Hematopoietic multipotent progenitor cell treated with erythropoietin and hydrocortisone succinate and interleukin-3 and kit ligand, for 4 days (in vitro differentiated cells): ENCODE results near the gene KCNIP4.

Experiments
- DNase-seq: peaks from one replicate; pipeline ENCODE4 v3.0.0-alpha.2; 2015

KCNIP4 gene

GRCh38 chr4:21320034-21320433, 628.5 kb downstream of the KCNIP4 start:
- no peak for DNase-seq

- no peak for DNase-seq
Measured at GRCh38 chr4:21307709-21308108, 640.9 kb downstream of the KCNIP4 start.

DNA sequence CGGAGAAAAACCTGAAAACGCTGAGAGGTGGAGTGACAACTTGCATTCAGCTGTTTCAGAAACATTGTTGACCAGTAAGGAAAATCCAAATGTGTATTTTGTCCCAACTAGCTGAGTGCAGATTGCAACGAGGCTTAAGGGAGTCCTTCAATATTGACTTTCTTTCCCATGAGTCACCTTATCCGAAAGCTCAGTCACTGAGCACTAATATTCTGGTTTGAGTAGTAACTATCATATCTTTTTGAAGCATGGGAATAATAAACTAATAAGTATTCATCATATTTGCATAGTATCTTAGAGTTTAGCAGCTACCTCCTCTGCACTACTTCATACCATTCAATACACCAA, 644.1 kb downstream of the KCNIP4 start:
- DNase-seq: no peak

- DNase-seq: no peak
Measured at GRCh38 chr4:21290562-21290961, 658.0 kb downstream of the KCNIP4 start.

- no peak for DNase-seq
Measured at GRCh38 chr4:21276046-21276445, 672.5 kb downstream of the KCNIP4 start.

DNA sequence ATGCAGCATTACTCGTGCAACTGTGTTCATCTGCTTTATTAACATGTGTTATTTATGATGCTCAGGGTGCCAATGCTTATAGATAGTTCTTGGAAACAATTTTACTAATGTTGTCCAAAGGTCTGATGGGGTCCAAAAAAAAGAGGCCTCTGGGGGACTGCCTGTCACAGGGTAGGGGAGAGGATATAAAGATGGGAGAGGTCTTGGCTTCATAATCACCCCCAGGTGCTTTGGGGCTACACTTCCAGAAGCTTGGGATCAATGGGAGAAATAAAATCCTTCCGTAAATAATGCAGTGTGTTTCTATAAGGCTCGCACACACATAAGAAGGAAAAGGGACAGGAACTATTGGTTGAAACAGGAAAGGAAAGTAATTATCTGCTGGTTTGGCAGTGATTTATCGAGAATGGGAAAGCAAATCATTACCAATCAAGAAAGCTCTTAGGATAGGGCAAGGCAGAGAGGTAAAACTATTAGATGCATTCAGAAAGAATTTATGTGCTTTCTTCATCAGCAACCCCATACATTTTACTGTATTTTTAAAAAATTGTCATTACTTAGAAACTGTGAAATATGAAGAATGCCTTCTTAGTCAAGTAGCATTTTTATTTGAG, 677.0 kb downstream of the KCNIP4 start:
- DNase-seq: no peak

DNA sequence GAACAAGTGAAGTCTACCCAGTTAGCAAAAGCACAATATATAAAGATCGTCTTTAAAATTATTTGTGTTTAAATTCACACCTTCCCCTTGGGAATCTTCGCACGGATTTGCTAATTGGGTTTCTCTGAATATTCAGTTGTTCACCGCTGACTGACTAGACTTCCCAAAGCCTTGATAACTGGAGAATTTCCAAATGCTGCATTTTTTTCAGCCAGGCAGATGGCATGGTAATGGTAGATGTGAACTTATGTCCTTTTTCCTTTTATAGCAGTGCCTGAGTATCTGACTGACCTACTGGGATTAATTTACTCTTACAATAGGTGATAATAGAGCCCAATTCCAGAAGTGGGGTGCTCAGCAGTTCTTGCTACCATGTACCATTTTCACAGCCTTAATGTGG, 700.2 kb downstream of the KCNIP4 start:
- no peak for DNase-seq

DNA sequence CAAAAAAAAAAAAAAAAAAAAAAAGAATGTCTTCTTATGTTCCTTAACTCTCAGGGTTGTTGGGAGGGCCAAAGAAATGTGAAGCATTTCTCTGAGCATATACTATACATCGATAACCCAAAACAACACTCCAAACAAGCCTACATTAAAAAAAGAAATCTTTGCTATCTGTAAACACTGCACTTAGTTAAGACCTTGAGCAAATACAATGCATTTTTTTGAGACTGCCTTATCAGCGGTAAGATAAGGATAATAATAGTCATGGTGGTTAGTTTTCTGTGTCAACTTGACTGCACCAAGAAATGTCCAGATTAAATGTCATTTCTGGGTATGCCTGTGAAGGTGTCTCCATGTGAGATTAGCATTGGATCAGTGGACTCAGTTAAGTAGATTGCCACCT, 706.4 kb downstream of the KCNIP4 start:
- DNase-seq: no peak

DNA sequence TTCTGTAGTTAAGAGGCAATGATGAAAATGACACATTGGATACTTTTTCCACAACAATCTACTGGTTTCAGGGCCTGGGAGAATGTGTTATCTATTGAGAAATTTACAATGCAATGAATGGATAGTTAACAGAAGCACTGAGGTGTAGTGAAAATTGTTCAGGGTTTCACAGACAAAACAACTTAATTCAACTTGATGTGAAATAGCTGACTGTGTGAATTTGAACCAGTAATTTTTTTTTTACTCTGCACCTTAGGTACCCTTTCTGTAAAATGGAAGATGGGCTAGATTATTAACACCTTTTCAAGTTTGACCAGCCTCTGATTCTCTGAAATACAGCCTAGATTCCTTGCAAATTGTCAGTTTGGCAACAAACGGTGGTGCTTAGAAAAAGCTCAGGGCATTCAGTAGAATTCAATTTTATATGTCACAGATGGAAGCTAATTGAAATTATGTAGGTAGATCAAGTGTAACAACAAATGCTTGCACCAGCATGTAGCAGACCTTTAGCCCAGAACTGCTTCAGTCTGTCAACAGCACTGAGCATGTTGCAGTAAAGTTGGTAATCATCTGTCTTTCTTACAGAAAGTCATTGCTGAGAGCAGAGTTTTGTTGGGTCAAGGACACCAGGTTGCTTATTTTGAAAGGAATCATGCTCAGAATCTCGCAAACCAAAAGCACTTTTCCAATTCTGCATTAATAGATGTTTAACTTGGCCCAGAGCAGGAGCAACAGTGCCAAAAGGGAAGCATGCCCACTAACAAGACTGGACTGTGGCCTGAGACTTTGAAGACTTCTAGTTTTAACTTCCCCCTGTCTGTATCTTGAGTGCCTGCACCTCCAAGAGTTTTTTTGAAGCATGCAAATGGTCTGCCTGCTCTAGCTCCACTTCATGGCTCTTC, 721.7 kb downstream of the KCNIP4 start:
- no peak for DNase-seq

- DNase-seq: no peak
Measured at GRCh38 chr4:21211846-21212245, 736.7 kb downstream of the KCNIP4 start.

DNA sequence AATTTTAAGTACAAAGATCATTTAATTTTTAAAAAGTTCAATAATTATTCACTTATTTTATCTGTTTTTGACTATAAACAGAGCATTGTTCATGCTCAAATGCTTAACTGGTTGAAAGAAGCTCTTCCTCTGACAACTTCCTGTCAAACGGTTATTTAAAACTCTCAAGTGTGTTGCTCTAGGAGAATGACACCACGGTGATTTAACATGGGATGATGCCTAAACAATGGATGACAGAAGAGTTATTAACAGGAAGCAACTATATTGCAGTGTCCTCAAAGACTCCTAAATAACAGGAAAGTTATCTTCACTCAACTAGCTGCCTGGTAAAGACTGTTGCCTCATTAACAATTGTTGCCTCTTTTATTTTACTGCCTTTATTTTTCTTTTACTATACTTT, 738.7 kb downstream of the KCNIP4 start:
- no peak for DNase-seq

DNA sequence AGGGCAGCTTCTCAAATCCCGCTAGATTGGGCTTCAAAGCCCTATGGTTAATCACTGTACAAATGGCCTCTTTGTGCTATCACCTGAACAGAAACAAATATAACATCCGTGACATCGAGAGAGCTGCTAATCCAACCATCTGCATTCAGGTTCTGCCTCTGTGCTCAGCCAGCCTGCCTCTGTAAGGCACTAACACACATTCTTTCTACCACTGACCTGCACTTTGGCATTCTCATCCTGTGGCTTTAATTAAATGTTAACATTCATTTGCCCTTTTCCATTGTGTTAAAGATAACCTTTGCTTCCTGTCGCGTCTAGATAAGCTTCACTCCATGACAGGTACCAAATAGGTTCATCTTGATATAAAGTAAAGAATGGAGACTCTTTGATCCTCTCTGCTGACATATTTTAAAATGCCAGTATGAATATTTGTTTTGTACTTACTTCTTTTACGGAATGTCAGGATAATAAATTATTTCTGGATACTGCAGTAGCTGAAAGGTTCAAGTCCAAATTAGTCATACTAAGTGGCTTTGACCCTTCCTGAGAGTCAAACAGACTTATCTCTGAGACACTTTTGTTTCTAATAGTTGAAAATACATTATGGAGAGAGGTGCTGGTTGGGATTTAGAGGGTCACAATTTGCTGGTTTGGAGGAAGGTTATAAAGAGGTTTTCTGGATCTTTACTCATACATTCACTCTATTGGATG, 742.6 kb downstream of the KCNIP4 start:
- no peak for DNase-seq

DNA sequence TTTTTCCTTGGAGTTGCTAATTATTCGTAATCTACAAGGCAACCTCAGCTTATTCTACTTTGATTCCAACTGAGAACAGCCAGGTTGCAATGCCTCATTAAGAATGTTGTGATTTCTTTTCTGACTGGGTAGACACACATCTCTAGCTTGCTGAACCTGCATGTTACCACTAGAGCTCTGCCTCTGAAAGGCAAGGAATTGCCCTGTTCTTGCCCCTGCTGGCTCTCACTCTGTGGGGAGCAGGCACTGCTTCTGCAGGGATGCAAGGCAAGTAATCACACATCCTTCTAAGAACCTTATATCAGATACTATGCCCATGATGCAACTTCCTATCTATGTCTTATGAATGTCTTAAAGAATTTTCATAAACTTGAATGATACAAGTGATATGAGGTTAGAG, 745.2 kb downstream of the KCNIP4 start:
- DNase-seq: no peak

DNA sequence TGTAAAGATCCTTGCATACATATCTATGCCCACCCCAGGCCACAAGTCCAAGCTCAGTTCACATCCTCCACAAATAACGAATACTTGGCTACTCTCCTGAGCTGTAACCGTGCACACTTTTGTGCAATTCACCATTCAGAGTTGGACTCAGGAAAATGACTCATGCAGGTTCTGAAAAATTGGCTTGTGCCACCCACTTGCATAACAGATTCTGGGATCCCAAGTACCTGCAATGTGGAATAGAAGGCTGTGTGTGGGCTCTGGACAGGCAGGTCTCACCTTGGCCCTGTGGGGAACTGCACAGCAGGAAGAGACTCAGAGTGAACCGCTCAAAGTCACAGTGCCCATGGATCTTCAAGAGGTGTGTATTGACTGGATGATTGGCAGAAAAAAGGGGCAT, 745.6 kb downstream of the KCNIP4 start:
- no peak for DNase-seq

DNA sequence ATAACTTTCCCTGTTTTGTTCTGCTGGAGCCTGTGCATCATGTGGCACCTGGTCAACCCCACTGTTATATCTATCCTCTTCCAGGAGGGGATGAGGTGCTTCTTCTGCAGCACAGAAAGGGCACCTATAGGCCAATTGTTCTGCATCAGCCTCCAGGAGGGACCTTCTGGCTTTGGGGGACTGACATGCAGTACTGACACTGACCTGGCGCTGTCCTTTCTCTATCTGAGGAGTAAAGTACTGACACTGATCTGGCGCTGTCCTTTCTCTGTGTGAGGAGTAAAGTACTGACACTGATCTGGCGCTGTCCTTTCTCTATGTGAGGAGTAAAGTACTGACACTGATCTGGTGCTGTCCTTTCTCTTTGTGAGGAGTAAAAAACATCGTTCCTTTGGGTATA, 749.9 kb downstream of the KCNIP4 start:
- DNase-seq: no peak

- DNase-seq: no peak
Measured at GRCh38 chr4:21195682-21196081, 752.9 kb downstream of the KCNIP4 start.

GRCh38 chr4:21192367-21192766, 756.2 kb downstream of the KCNIP4 start:
- peak; percentile 1 for DNase-seq

- DNase-seq: no peak
Measured at GRCh38 chr4:21191317-21191716, 757.3 kb downstream of the KCNIP4 start.

DNA sequence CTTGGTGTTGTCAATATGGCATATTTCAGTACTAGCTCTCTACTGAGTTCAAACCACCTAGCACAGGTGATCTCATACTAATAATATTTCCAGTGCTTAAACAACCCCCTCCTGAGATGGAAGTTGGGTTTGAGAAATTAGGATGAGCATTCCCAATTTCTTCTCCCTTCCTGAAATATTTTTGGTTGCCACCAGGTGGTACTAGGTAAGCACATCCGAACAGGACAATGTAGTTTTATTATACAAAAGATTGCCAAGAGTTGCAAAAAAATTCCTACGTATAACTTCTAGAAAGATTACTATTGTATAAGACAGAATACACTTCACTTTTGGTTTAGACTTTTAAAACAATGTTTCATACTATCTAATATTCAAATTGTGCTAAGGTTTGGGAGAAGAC, 763.8 kb downstream of the KCNIP4 start:
- no peak for DNase-seq

GRCh38 chr4:21181716-21182115, 766.9 kb downstream of the KCNIP4 start:
- no peak for DNase-seq

DNA sequence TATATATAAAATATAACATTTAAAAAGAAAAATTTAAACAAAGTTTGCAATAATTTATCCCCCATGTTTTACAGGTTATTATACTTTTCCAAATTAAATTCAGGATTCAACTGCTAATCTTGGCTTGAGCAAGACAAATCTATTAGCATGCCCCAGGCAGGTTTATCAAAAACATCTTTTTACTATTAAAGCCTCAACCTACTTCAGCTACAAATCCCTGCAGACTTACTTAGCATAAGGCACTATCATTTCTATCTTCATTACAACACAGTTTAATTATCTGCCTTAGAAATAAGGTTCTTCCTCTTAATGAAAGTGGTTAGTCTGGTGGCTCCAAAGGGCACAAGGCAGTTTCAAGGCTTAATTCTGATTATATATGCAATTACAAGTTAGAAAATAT, 770.7 kb downstream of the KCNIP4 start:
- no peak for DNase-seq

GRCh38 chr4:21177092-21177491, 771.5 kb downstream of the KCNIP4 start:
- no peak for DNase-seq

DNA sequence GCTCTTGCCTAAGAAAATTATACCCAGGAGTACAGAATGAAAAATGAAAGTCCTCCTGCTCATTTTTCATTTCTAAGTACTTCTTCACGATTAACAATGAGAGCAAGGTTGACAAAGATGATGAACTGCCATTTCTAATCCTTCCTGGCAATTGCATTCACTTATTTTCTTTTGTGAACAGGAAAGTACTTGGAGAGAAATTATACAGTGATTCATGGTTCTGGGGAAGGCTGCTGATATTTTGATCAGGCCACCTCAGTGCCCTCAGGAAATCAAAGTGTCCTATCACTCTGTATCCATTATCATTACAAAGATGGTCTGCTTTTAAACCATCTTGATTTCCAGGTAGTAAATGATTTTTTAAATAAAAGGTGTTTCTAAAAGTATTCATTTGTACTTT, 780.9 kb downstream of the KCNIP4 start:
- no peak for DNase-seq

DNA sequence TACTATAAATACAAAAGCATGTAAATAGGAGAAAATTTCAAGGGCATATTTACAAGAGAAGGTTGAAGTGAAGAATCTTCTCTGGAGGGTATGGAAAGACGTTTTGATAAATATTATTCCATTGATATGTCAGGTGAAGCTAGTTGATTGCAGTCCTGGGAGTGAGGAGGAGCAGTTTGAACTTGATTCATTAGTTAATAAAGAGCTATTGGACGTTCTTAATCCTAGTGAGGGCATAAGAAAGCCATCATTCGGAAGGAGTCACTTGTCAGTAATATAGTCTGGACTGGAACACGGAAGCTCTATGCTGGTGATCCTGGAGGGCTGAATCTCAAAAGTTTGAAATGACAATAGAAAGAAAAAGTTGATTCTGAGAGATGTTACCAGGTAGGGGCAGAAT, 793.2 kb downstream of the KCNIP4 start:
- DNase-seq: no peak
